GM18499 (cell line): ENCODE measurements around the gene TTC21A.
A peak's percentile ranks its signal among the peaks of the same experiment; 100 is the strongest.

ENCODE experiments used
- ATAC-seq: cut with Tn5 transposase; IDR thresholded peaks from one replicate; pipeline ENCODE4 v1.9.1; 2021; ENCODE audit warnings: moderate number of reproducible peaks; ENCODE audit not compliant: insufficient read depth, unreplicated experiment

Gene TTC21A

GRCh38 chr3:39098473-39099000 lies 8.9 kb upstream of the TTC21A start:
- no peak for ATAC-seq

DNA sequence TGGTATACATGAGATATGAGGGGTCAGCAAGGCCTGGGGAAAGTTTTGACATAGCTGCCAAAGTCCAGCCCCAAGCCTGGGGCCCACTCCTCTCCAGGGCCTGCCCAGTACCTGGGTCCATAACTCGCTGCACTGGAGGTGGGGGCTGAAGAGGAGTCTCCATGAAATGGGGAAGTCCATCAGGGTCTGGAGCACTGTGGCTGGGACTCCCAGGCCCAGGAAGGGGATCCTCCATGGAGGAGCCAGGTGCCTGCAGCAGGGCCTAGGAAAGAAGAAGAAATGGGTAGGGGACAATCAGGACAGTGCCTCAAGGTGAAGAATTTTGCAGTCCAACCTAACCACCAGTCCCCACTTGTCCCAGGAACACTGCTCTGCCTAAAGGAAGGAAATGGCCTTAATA lies 8.2 kb upstream of the TTC21A start:
- ATAC-seq, result no peak

DNA sequence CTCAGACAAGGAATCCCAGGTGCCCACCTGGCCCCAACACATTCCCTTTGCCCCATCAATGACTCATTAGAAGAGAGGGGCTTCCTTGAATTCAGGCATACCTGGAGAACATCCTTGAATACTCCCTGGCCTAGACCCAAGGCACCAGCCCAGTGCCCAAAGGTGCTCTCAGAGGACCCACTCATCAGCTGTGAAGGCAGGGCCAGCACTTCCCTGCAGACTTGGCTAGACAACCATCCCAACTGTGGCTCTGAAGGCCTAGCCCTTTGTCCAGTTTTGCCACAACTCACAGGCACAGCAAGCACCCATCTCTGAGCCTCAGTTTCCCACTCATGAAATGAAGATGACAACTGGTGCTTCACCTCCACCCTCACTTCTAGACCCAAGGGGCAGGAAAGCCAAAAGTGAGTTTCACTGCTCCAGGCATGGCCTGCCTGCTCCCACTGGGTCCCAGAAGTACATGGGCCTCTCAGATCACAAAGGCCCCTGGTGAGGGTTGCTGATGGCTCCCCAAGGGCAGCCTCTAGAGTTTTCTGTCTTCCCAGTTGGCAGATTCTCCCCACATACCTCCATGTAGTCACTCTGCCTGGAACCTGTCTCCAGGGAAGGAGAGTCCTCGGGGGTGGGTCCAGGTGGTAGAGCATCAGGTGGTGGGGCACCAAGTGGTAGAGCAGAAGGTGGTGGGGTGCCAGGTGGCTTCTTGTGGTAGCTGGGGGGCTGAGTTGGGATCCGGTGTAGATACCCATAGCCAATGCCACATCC lies 7.6 kb upstream of the TTC21A start:
- ATAC-seq, result no peak

DNA sequence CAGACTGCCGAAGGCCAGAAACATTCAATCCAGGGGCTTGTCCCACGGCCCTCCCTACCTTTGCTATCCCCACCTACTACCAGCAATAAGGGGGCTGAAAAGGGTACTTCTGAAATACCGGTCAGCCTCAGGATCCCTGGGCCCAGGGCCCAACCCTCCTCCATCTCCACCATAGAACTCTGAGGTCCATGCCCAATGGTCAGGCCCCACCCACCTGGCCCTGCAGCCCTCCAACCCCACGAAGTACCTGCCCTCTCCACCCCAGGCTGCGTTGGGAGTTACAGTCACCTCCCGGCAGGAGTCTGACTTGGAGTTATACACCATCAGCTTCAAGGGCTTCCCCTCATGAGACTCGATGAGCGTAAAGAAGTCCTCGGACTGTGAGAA lies 7.0 kb upstream of the TTC21A start:
- no peak for ATAC-seq

DNA sequence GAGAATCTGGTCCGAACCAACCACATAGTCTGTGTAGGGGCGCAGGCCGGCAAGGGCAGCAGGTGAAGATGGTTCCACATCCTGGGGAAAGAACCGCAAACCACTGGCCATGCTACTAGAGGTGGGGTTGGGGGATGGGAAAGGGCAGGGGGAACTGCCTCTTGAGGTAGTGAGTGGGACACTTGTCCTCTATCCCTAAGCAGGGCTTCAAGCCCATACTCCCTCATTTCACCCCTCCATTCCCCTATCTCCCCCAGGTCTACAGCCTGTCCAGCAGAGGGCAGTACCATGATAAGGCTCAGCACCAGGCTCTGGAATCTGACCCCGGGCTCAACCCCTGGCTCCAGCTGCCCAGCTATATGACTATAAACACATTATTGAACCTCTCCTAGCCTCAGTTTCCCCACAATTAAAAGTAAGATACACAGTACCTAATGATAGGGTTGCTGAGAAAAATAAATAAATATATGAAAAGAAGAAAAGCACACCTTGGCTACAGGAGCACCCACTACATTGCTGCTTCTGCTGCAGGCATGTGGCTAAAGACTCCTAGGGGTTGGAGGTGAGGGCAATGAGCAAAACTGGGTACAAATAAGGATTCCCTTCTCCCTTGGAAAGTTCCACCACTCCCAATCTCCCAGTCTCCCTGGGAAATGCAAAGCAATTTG lies 6.3 kb upstream of the TTC21A start:
- ATAC-seq, result no peak

DNA sequence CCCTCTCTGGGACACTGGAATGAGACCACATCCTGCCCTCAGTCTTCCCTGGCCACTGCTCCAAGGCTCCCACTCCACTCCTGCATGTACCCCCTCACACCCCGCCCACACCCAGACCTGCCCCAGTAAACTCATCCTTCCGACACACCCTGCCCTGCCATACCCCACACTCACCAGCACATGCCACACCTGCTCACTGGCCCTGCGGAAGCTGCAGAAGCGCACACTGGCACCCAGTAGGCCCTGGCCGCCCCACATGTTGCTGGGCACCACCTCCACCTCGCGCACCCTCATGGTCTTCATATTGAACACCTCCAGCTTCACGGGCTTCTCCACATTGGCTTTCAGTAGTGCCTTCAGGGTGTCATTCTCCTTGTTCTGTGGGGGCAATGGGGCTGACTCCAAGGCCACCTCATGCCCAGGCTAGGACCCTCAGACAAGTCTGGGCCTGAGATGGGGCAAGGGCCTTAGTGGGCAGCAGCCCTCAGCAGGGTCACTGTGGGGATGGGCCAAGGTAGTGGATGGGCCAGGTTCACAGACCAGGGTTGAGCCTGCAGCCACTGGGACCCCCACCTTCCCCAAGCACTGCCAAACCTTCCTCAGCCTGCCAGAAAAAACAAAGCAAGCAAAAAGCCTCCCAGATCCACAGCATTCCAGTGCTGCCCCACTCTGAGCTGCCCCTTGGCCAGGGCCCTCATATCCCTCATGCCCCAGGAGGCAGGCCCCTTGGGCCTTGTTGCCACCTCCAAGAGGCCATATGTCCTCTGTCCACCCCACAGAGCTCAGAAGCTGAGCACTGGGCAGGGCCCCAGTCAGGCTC lies 4.8 kb upstream of the TTC21A start:
- no peak for ATAC-seq

DNA sequence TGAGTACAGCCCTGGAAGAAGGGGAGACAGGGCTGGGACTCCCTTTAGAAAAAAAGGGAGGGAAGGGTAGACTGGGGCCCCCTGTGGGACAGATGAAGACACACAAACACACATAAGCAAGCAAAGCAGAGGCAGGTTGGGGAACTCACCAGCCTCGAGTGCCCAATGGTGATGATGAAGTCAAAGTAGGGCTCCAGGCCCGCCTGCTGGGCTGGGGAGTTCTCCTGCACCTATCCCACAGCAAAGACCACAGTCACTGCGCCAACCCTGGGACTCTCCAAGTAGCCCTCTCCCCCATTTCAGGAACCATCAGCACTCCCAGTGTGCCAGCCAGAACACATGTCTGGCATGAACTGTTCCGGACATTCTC lies 4.2 kb upstream of the TTC21A start:
- no peak for ATAC-seq

GRCh38 chr3:39103791-39104552 lies 3.5 kb upstream of the TTC21A start:
- ATAC-seq, result no peak

DNA sequence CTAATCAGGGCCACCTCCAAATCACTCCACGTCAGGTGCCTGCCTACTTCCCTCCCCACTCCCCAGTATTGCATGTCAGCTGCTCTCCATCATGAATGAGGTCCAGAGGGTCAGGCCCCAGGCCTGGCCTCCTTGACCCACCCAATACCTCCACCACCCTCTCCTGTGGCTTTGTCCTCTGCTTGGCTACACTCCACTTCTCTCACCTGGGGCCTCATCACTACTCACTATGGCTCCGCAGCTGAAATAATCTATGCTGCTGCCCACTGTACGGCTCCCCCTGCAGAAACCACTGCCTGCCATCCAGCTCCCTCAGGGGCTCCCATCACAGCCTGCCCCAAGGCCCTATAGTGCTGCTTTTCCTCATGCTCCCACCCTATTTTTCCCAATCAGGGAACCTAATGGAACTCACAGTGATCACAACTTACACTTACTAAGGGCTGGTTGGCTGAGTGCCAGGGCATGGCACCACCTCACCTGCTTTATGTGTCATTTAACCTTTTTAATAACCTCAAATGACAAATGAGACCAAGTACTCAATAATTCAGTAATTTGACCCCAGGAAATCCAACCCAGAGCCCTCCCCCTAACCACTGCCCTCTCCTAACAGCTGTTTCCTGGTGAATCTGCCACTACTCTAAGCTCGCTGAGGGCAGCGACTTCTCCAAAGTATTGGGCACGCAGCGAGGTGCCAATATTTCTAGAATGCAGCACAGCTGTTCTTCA lies 2.4 kb upstream of the TTC21A start:
- ATAC-seq, result no peak

- no peak for ATAC-seq
These were observed 1.8 kb upstream of the TTC21A start for GRCh38 chr3:39105687-39106063.

DNA sequence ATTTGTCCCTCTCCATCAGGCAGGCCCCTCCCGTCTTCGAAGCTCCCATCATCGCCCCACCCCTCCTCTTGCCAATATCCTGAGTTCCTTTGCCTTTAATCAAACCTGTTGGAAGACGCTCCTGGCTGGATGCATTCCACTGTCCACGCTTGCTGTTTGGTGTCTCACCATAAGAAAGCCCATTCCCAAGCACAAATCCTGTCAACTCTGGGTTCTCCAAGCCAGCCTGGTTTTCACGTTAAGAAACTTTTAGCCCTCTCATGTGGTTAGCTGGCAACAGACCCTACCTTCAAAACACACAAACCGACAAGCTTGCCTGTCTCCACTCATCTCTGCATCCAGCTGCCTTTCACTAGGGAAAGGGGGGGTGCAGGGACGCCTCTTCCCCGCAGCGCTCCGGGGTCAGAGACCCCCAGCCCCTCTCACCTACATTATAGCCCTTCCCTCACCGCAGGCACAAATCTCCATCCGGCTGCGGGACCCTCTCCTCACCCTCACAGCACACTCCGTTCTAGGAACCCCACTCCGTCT lies 1.1 kb upstream of the TTC21A start:
- ATAC-seq, result no peak

GRCh38 chr3:39106851-39107387 lies 561 bp upstream of the TTC21A start:
- no peak for ATAC-seq

DNA sequence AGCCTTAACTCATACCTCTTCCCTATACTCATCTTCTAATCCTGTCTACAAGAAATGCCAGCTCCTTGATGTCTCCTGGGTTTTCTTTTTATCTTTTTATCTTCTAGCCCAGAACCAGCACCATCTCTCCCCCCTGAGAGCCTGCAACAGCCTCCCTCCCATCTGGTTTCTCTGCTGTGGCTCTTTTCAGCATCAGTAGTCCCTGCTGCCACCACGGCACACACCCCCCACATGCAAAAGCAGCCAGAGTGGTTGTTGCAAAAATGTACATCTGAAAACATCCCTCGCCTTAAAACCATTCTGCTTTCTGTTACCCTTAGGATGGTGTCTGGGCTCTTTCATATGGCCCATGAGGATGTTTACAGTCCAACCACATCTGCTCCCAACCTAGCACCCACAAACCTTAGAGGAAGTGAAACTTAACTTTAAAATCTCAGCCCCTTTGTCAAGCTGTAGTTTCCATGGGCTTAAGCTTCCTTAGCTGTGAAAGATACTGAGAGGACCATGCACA lies 775 bp downstream of the TTC21A start:
- ATAC-seq, result peak; percentile 85

GRCh38 chr3:39109086-39109485 lies 1.6 kb downstream of the TTC21A start:
- ATAC-seq, result no peak

DNA sequence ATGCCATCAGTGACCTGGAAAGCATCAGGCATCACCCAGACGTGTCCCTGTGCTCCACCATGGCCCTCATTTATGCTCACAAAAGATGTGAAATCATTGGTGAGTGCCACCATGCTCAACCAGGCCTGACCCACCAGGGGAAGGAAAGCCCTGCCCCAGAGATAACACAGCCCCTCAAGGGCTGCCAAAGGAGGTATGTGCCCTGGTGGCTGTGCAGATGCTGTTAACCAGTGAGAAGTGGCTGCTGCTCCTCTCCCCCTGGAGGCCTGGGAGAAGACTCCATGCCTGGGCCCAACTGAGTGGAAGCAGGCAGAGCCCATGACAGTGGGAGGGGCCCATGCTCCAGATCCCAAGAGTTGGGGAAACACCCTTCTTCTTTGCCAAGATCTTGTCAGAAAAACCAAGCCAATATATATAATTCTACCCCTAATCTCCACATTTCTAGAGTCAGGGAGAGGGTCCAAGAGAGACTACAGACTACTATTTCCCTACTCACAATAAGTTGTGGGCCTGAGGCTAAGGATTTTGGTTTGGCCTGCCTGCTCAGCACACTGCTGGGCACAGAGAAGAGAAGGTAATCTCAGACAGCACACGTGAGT lies 2.7 kb downstream of the TTC21A start:
- ATAC-seq, result no peak

- ATAC-seq, result no peak
These were observed 4.6 kb downstream of the TTC21A start for GRCh38 chr3:39112113-39112512.

DNA sequence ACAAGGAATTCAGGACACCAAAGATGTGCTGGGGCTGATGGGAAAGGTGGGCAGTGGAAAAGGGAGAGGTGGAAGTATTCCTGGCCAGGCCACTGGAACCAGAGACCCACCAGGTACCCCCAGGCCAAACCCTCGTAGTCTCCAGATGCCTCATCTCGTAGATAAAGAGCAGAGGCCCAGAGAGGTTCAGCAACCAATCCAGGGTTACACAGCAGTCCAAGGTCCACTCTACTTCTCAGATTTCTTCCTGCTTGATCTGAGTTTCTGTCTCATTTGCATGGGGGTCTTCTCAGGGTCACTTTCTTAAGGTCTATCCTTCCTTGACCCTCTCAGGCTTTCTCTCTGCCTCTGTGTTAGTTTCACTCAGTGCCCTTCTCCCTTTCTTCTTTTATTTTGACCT lies 5.1 kb downstream of the TTC21A start:
- ATAC-seq, result no peak

GRCh38 chr3:39113291-39113690 lies 5.8 kb downstream of the TTC21A start:
- ATAC-seq, result no peak

DNA sequence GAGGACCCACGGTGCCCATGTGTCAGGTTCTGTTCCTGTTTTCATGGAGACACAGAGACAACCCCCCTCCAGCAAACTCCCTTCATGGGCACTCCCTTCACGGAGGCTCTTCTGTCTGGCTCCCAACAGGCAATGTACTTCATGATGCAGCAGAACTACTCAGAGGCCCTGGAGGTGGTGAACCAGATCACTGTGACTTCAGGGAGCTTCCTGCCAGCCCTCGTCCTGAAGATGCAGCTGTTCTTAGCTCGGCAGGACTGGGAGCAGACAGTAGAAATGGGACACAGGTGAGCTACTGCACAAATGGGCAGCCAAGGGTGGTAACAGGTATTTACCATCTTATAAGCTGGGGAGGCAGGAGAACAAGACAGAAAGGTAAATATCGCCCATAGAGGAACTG lies 7.0 kb downstream of the TTC21A start:
- ATAC-seq, result no peak
